HuH-7.5 (cell line): Measurements from ENCODE around the gene ANO10.
"Not testable (repeated sequence)": the region's sequence is repeated elsewhere in the genome, so short reads cannot be mapped to it uniquely, and the experiment has no call there.

Experiments used
- DNase-seq: peaks from one replicate; pipeline ENCODE4 v3.0.0; 2011; ENCODE audit warnings: low spot score

The ANO10 gene

GRCh38 chr3:43621656-43622432 is at the start of gene ANO10:
ANO10 (minus strand) TSS chr3:43622011; CDS start chr3:43605852, 16,159 bp downstream.
- peak; percentile 84 for DNase-seq

- no peak for DNase-seq
Observed at GRCh38 chr3:43670635-43671522, 49.1 kb upstream of the ANO10 start.

GRCh38 chr3:43665011-43665410 is 43.2 kb upstream of the ANO10 start:
- not testable (repeated sequence) for DNase-seq

- DNase-seq = not testable (repeated sequence)
Observed at GRCh38 chr3:43661376-43661775, 39.6 kb upstream of the ANO10 start.

- DNase-seq = no peak
Observed at GRCh38 chr3:43659250-43659880, 37.6 kb upstream of the ANO10 start.

GRCh38 chr3:43656390-43656789 is 34.6 kb upstream of the ANO10 start:
- DNase-seq = not testable (repeated sequence)

GRCh38 chr3:43650345-43650744 is 28.5 kb upstream of the ANO10 start:
- no peak for DNase-seq

GRCh38 chr3:43649365-43649968 is 27.7 kb upstream of the ANO10 start:
- no peak for DNase-seq

- no peak for DNase-seq
Observed at GRCh38 chr3:43648957-43649356, 27.1 kb upstream of the ANO10 start.

- DNase-seq = no peak
Observed at GRCh38 chr3:43647331-43648166, 25.7 kb upstream of the ANO10 start.

GRCh38 chr3:43644443-43644842 is 22.6 kb upstream of the ANO10 start:
- no peak for DNase-seq

- no peak for DNase-seq
Observed at GRCh38 chr3:43641306-43642114, 19.7 kb upstream of the ANO10 start.

GRCh38 chr3:43640681-43641080 is 18.9 kb upstream of the ANO10 start:
- no peak for DNase-seq

- DNase-seq = no peak
Observed at GRCh38 chr3:43638594-43639447, 17.0 kb upstream of the ANO10 start.

GRCh38 chr3:43637702-43638101 is 15.9 kb upstream of the ANO10 start:
- DNase-seq = no peak

GRCh38 chr3:43632986-43633385 is 11.2 kb upstream of the ANO10 start:
- DNase-seq = no peak

- DNase-seq = no peak
Observed at GRCh38 chr3:43632269-43632733, 10.5 kb upstream of the ANO10 start.

GRCh38 chr3:43629741-43630140 is 7.9 kb upstream of the ANO10 start:
- no peak for DNase-seq

- no peak for DNase-seq
Observed at GRCh38 chr3:43629257-43629656, 7.4 kb upstream of the ANO10 start.
